NOMO-1 treated with dmso at 0.1 percent for 144 hours (cell line): Measurements from ENCODE around the gene NIPSNAP3A.
A peak's percentile ranks its signal among the peaks of the same experiment; 100 is the strongest.

Experiments
- DNase-seq: peaks from one replicate; lab custom pipeline; 2025; ENCODE audit not compliant: unreplicated experiment; lab: John Stamatoyannopoulos, UW

NIPSNAP3A gene

GRCh38 chr9:104774132-104774531 is 26.6 kb downstream of the NIPSNAP3A start:
- DNase-seq = no peak

GRCh38 chr9:104774831-104775573 is 27.5 kb downstream of the NIPSNAP3A start:
- peak; percentile 84 for DNase-seq

- no peak for DNase-seq
These were observed 28.1 kb downstream of the NIPSNAP3A start for GRCh38 chr9:104775574-104775936.

- DNase-seq = no peak
These were observed 28.5 kb downstream of the NIPSNAP3A start for GRCh38 chr9:104775976-104776375.

GRCh38 chr9:104776797-104777196 is 29.3 kb downstream of the NIPSNAP3A start:
- DNase-seq = no peak

GRCh38 chr9:104778802-104779201 is 31.3 kb downstream of the NIPSNAP3A start:
- DNase-seq = no peak

- no peak for DNase-seq
These were observed 31.9 kb downstream of the NIPSNAP3A start for GRCh38 chr9:104779334-104779733.

- no peak for DNase-seq
These were observed 32.6 kb downstream of the NIPSNAP3A start for GRCh38 chr9:104779946-104780535.

GRCh38 chr9:104780796-104781395 is 33.4 kb downstream of the NIPSNAP3A start:
- peak; percentile 43 for DNase-seq

- no peak for DNase-seq
These were observed 36.1 kb downstream of the NIPSNAP3A start for GRCh38 chr9:104783588-104783987.

- peak; percentile 48 for DNase-seq
These were observed 36.6 kb downstream of the NIPSNAP3A start for GRCh38 chr9:104784098-104784497.

GRCh38 chr9:104786293-104786692 is 38.8 kb downstream of the NIPSNAP3A start:
- DNase-seq = no peak

- DNase-seq = no peak
These were observed 40.0 kb downstream of the NIPSNAP3A start for GRCh38 chr9:104787306-104788015.

GRCh38 chr9:104788251-104788650 is 40.8 kb downstream of the NIPSNAP3A start:
- no peak for DNase-seq

GRCh38 chr9:104794070-104794469 is 46.6 kb downstream of the NIPSNAP3A start:
- DNase-seq = no peak

GRCh38 chr9:104795082-104795481 is 47.6 kb downstream of the NIPSNAP3A start:
- peak; percentile 75 for DNase-seq

GRCh38 chr9:104795857-104796256 is 48.4 kb downstream of the NIPSNAP3A start:
- no peak for DNase-seq

- DNase-seq = no peak
These were observed 50.9 kb downstream of the NIPSNAP3A start for GRCh38 chr9:104798209-104798995.

GRCh38 chr9:104800068-104800785 is 52.7 kb downstream of the NIPSNAP3A start:
- DNase-seq = no peak

GRCh38 chr9:104802110-104802509 is 54.6 kb downstream of the NIPSNAP3A start:
- no peak for DNase-seq
